Measurements from ENCODE around the gene LMX1A. TPM values are rescaled to one million over a fixed set of nuclear protein-coding genes. Genes with fewer than 3 reads are reported as not detected.

LMX1A gene
- total RNA-seq, 1 experiment from 2014 or later: not detected

DNA sequence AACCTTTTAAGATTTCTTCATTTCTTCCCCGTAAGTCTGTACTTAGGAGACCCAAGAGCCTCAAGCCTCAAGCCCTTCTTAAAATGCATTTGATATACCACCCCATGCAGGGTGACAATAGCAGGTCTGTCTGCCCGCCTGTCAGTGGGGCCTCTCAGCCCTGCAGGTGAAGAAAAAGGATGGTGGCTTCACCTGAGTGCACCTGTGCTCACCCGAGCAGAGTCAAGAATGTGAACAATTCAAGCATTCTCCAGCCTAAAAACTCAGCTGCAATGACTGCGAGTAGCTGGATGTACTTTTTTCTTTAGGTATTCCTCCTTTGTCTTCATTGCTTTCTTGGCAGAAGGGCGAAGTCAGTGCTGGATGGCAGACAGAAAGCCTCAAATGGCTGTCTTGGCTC lies 203.3 kb downstream of the LMX1A start:
- intact Hi-C loops (cut with micrococcal nuclease; ENCODE audit: unreplicated experiment): no loop called here
- ChIA-PET POLR2A (ENCODE audit: low non-redundant PET) (no interaction called here), CTCF (interaction anchor here (0.5 kb wide), 1 partner anchor 34 kb away, joined by 5 read pairs; no protein-coding TSS in a partner anchor)
- Histone ChIP-seq H3K9me3 (ENCODE audit: low read depth, low read length, poor library complexity, severe bottlenecking) (no peaks in the 10 kb centered on the region), H3K27me3 (replicated peaks; ENCODE audit: insufficient read depth, low read depth, low read length, poor library complexity) (peaks cover 15% of the 10 kb centered on the region), H3K36me3 (ENCODE audit: insufficient read depth, low read length, poor library complexity, severe bottlenecking) (no peaks in the 10 kb centered on the region), H3K27ac (ENCODE audit: low read depth, low read length, poor library complexity, severe bottlenecking) (no peak overlapping the region), H3K4me1 (ENCODE audit: insufficient read depth, low read length, poor library complexity, severe bottlenecking) (no peaks in the 10 kb centered on the region), H3K4me3 (ENCODE audit: low read depth, low read length, poor library complexity, severe bottlenecking) (no peak overlapping the region)
- TF ChIP-seq EZH2 (IDR thresholded peaks at IDR 0.05; ENCODE audit: borderline replicate concordance, low read depth, low read length, poor library complexity, severe bottlenecking): no peak
- TF ChIP-seq, protein P1, sequence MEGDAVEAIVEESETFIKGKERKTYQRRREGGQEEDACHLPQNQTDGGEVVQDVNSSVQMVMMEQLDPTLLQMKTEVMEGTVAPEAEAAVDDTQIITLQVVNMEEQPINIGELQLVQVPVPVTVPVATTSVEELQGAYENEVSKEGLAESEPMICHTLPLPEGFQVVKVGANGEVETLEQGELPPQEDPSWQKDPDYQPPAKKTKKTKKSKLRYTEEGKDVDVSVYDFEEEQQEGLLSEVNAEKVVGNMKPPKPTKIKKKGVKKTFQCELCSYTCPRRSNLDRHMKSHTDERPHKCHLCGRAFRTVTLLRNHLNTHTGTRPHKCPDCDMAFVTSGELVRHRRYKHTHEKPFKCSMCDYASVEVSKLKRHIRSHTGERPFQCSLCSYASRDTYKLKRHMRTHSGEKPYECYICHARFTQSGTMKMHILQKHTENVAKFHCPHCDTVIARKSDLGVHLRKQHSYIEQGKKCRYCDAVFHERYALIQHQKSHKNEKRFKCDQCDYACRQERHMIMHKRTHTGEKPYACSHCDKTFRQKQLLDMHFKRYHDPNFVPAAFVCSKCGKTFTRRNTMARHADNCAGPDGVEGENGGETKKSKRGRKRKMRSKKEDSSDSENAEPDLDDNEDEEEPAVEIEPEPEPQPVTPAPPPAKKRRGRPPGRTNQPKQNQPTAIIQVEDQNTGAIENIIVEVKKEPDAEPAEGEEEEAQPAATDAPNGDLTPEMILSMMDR (conservative IDR thresholded peaks at IDR 0.05; ENCODE audit: low read depth, low read length): no peak
- DNase-seq (ENCODE audit: low spot score): no peak
- no TSS peak for BruUV-seq (replicated peaks)

DNA sequence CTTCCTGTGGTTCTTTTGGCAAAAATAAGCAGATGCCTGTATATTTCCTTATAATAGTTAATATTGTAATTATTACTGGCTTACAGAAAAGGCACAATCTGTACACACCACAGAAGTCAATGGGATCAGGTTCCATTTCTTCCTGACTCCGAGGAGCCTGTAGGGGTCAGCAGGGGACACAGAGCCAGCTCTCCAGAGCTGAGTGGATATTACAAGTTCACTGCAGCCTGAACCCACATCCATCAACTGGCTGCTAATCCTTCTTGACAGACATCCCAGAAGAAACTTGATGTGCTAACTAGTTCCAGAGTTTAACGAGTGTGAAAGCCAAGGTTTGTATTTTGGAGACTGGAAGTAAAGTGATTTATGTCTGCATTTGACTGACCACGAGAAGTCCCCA lies 203.8 kb downstream of the LMX1A start:
- intact Hi-C loops (cut with micrococcal nuclease; ENCODE audit: unreplicated experiment): no loop called here
- no peak overlapping the region for H3K4me3 ChIP-seq (ENCODE audit: low read depth, low read length, poor library complexity, severe bottlenecking)
- POLR2A ChIA-PET (ENCODE audit: low non-redundant PET): no interaction called here
- CTCF ChIA-PET: interaction anchor here (0.5 kb wide), 1 partner anchor 33 kb away, joined by 5 read pairs; no protein-coding TSS in a partner anchor
- no peaks in the 10 kb centered on the region for H3K36me3 ChIP-seq (ENCODE audit: insufficient read depth, low read length, poor library complexity, severe bottlenecking)
- no peak overlapping the region for H3K27ac ChIP-seq (ENCODE audit: low read depth, low read length, poor library complexity, severe bottlenecking)
- peaks cover 15% of the 10 kb centered on the region for H3K27me3 ChIP-seq (replicated peaks; ENCODE audit: insufficient read depth, low read depth, low read length, poor library complexity)
- BruUV-seq (replicated peaks): no TSS peak
- H3K4me1 ChIP-seq (ENCODE audit: insufficient read depth, low read length, poor library complexity, severe bottlenecking): no peaks in the 10 kb centered on the region
- no peaks in the 10 kb centered on the region for H3K9me3 ChIP-seq (ENCODE audit: low read depth, low read length, poor library complexity, severe bottlenecking)
- DNase-seq (ENCODE audit: low spot score): no peak
- no peak for TF ChIP-seq EZH2 (IDR thresholded peaks at IDR 0.05; ENCODE audit: borderline replicate concordance, low read depth, low read length, poor library complexity, severe bottlenecking)
- TF ChIP-seq, protein P1 (conservative IDR thresholded peaks at IDR 0.05; ENCODE audit: low read depth, low read length): 0 out of 2 replicates have a peak, but pooled peaks have one; percentile 23

DNA sequence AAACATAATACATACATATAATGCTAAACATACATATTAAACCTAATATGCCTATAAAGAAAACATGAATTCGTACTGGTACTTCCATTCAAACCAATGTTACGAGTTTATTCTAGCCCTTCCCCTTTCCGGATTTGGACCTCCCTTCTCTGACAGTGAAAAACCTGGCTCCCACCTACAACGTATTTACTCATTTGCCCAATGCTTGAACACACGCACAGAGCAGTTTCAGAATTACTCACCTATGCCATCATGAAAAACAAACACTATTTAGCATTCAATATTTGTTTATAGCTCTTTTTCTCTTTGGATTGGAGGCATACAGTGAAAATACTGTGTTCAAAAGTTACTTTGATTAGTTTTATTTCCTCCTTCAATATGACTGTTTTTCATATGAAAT lies 204.4 kb downstream of the LMX1A start:
- TF ChIP-seq, protein P1 (conservative IDR thresholded peaks at IDR 0.05; ENCODE audit: low read depth, low read length): no peak
- no peak for TF ChIP-seq EZH2 (IDR thresholded peaks at IDR 0.05; ENCODE audit: borderline replicate concordance, low read depth, low read length, poor library complexity, severe bottlenecking)
- ChIA-PET POLR2A (ENCODE audit: low non-redundant PET) (no interaction called here), CTCF (no interaction called here)
- Histone ChIP-seq H3K4me3 (ENCODE audit: low read depth, low read length, poor library complexity, severe bottlenecking) (no peak overlapping the region), H3K27me3 (replicated peaks; ENCODE audit: insufficient read depth, low read depth, low read length, poor library complexity) (peaks cover 14% of the 10 kb centered on the region), H3K4me1 (ENCODE audit: insufficient read depth, low read length, poor library complexity, severe bottlenecking) (no peaks in the 10 kb centered on the region), H3K27ac (ENCODE audit: low read depth, low read length, poor library complexity, severe bottlenecking) (no peak overlapping the region), H3K9me3 (ENCODE audit: low read depth, low read length, poor library complexity, severe bottlenecking) (no peaks in the 10 kb centered on the region), H3K36me3 (ENCODE audit: insufficient read depth, low read length, poor library complexity, severe bottlenecking) (no peaks in the 10 kb centered on the region)
- BruUV-seq (replicated peaks): no TSS peak
- intact Hi-C loops (cut with micrococcal nuclease; ENCODE audit: unreplicated experiment): no loop called here
- no peak for DNase-seq (ENCODE audit: low spot score)

Other genes with a start within 250 kb of the LMX1A start
- not detected in 2 replicates for gene RXRG, start 88.4 kb upstream of the LMX1A start, total RNA-seq (2021)
- gene LRRC52, start 187.3 kb upstream of the LMX1A start, total RNA-seq (2021): not detected in 2 replicates